EL (cell line): ENCODE results near the gene C2orf78.
A peak's percentile ranks its signal among the peaks of the same experiment; 100 is the strongest.

Experiments used
- DNase-seq: peaks from one replicate; pipeline ENCODE4 v3.0.0-alpha.2; 2016

The C2orf78 gene

GRCh38 chr2:73783402-73783801 lies 581 bp upstream of the C2orf78 start:
- DNase-seq, result peak; percentile 22

- DNase-seq, result no peak
These were observed 27.9 kb downstream of the C2orf78 start for GRCh38 chr2:73811878-73812277.

GRCh38 chr2:73812635-73813034 lies 28.7 kb downstream of the C2orf78 start:
- no peak for DNase-seq

- DNase-seq, result no peak
These were observed 34.3 kb downstream of the C2orf78 start for GRCh38 chr2:73818296-73818695.

- no peak for DNase-seq
These were observed 37.2 kb downstream of the C2orf78 start for GRCh38 chr2:73821227-73821626.

- no peak for DNase-seq
These were observed 37.7 kb downstream of the C2orf78 start for GRCh38 chr2:73821669-73822068.

- DNase-seq, result no peak
These were observed 38.3 kb downstream of the C2orf78 start for GRCh38 chr2:73822276-73822675.

- DNase-seq, result no peak
These were observed 39.0 kb downstream of the C2orf78 start for GRCh38 chr2:73822991-73823390.

GRCh38 chr2:73823416-73823815 lies 39.4 kb downstream of the C2orf78 start:
- DNase-seq, result no peak

GRCh38 chr2:73823916-73824523 lies 40.0 kb downstream of the C2orf78 start:
- peak; percentile 75 for DNase-seq

GRCh38 chr2:73825408-73825807 lies 41.4 kb downstream of the C2orf78 start:
- no peak for DNase-seq

GRCh38 chr2:73827018-73827417 lies 43.0 kb downstream of the C2orf78 start:
- peak; percentile 48 for DNase-seq

GRCh38 chr2:73827660-73828388 lies 43.8 kb downstream of the C2orf78 start:
- no peak for DNase-seq

- no peak for DNase-seq
These were observed 44.4 kb downstream of the C2orf78 start for GRCh38 chr2:73828389-73828817.

- peak; percentile 96 for DNase-seq
These were observed 45.0 kb downstream of the C2orf78 start, which contains the start of gene STAMBP for GRCh38 chr2:73828818-73829570. Gene STAMBP, plus strand, starts transcription at chr2:73828961. Its CDS starts 1,896 bp downstream, at chr2:73830857.

GRCh38 chr2:73830871-73831401 lies 47.0 kb downstream of the C2orf78 start:
- peak; percentile 87 for DNase-seq

GRCh38 chr2:73832930-73833329 lies 48.9 kb downstream of the C2orf78 start:
- DNase-seq, result no peak

- DNase-seq, result no peak
These were observed 52.4 kb downstream of the C2orf78 start for GRCh38 chr2:73836141-73836943.

- DNase-seq, result no peak
These were observed 54.0 kb downstream of the C2orf78 start for GRCh38 chr2:73837847-73838585.

- peak; percentile 61 for DNase-seq
These were observed 55.0 kb downstream of the C2orf78 start for GRCh38 chr2:73838889-73839534.
